ENCODE results near the gene FNDC3B.

FNDC3B gene

GRCh38 chr3:172283841-172284357 lies 244.5 kb downstream of the FNDC3B start:
- DNase-seq = no peak
- H3K36me3 ChIP-seq = no peaks in the 10 kb centered on the region; the same call in 1 of the 2 replicates
- H3K4me3 ChIP-seq (ENCODE audit: low read depth, low read length) = no peak overlapping the region
- H3K4me1 ChIP-seq = peaks cover 25% of the 10 kb centered on the region
- TF ChIP-seq, protein P1, sequence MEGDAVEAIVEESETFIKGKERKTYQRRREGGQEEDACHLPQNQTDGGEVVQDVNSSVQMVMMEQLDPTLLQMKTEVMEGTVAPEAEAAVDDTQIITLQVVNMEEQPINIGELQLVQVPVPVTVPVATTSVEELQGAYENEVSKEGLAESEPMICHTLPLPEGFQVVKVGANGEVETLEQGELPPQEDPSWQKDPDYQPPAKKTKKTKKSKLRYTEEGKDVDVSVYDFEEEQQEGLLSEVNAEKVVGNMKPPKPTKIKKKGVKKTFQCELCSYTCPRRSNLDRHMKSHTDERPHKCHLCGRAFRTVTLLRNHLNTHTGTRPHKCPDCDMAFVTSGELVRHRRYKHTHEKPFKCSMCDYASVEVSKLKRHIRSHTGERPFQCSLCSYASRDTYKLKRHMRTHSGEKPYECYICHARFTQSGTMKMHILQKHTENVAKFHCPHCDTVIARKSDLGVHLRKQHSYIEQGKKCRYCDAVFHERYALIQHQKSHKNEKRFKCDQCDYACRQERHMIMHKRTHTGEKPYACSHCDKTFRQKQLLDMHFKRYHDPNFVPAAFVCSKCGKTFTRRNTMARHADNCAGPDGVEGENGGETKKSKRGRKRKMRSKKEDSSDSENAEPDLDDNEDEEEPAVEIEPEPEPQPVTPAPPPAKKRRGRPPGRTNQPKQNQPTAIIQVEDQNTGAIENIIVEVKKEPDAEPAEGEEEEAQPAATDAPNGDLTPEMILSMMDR (IDR thresholded peaks at IDR 0.05; ENCODE audit: low read depth, low read length) = no peak
- H3K9me3 ChIP-seq = no peaks in the 10 kb centered on the region
- H3K27me3 ChIP-seq = no peaks in the 10 kb centered on the region

- Histone ChIP-seq H3K36me3 (no peaks in the 10 kb centered on the region; the same call in 1 of the 2 replicates), H3K4me1 (peaks cover 26% of the 10 kb centered on the region), H3K4me3 (ENCODE audit: low read depth, low read length) (no peak overlapping the region), H3K9me3 (no peaks in the 10 kb centered on the region), H3K27me3 (no peaks in the 10 kb centered on the region)
- TF ChIP-seq, protein P1 (IDR thresholded peaks at IDR 0.05; ENCODE audit: low read depth, low read length) = no peak
- DNase-seq = no peak
Measured at GRCh38 chr3:172285844-172286243, 246.5 kb downstream of the FNDC3B start.

GRCh38 chr3:172286548-172287148 lies 247.3 kb downstream of the FNDC3B start:
- DNase-seq = no peak
- Histone ChIP-seq H3K4me3 (ENCODE audit: low read depth, low read length) (no peak overlapping the region), H3K4me1 (peaks cover 26% of the 10 kb centered on the region), H3K27me3 (no peaks in the 10 kb centered on the region), H3K9me3 (no peaks in the 10 kb centered on the region), H3K36me3 (no peaks in the 10 kb centered on the region; the same call in 1 of the 2 replicates)
- TF ChIP-seq, protein P1 (IDR thresholded peaks at IDR 0.05; ENCODE audit: low read depth, low read length) = no peak

- Histone ChIP-seq H3K36me3 (no peaks in the 10 kb centered on the region; the same call in 1 of the 2 replicates), H3K27me3 (no peaks in the 10 kb centered on the region), H3K9me3 (no peaks in the 10 kb centered on the region), H3K4me3 (ENCODE audit: low read depth, low read length) (no peak overlapping the region), H3K4me1 (peaks cover 26% of the 10 kb centered on the region)
- peak; percentile 54 for DNase-seq
- TF ChIP-seq, protein P1 (IDR thresholded peaks at IDR 0.05; ENCODE audit: low read depth, low read length) = no peak
Measured at GRCh38 chr3:172287937-172288477, 248.6 kb downstream of the FNDC3B start.

DNA sequence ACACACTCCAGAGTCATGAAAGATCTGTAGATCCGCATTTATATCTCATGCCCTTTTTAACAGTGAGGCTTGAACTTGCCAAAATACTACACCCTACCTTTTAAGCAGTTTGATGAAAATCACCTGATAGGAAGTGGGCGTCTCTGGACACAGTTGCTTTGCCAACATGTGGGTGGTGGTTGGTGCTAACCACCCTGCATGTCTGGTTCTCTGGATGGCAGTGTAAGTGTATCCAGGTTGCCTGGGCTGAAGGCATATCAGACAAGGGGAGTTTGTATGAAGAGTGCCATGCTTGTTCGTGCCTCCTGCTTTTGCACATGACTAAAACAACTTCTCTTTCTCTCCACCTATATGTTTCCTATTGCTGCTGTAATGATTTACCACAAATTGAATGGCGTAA lies 249.3 kb downstream of the FNDC3B start:
- H3K4me3 ChIP-seq (ENCODE audit: low read depth, low read length) = no peak overlapping the region
- H3K4me1 ChIP-seq = peaks cover 26% of the 10 kb centered on the region
- no peaks in the 10 kb centered on the region; the same call in 1 of the 2 replicates for H3K36me3 ChIP-seq
- no peaks in the 10 kb centered on the region for H3K9me3 ChIP-seq
- TF ChIP-seq, protein P1 (IDR thresholded peaks at IDR 0.05; ENCODE audit: low read depth, low read length) = no peak
- DNase-seq = peak; percentile 19
- H3K27me3 ChIP-seq = no peaks in the 10 kb centered on the region

DNA sequence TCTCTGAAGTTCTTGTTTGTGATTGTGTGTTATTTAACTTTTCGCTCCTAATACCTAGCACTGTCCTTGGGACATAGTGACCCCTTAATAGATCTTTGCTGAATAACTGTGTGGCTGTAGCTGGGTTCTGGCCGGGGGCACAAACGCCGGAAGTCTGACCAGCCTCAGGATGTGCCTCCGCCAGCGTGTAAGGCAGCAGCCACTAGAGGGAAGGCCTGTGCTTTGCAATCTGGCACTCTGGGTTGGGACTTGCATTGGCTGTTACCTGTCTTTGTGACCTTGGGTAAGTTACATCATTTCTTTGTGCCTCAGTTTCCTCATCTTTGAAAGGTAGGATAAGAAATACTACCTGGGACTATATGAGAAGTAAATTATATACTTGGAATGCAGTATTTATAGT lies 250.2 kb downstream of the FNDC3B start:
- no peak overlapping the region for H3K4me3 ChIP-seq (ENCODE audit: low read depth, low read length)
- TF ChIP-seq, protein P1 (IDR thresholded peaks at IDR 0.05; ENCODE audit: low read depth, low read length) = peak; percentile 86
- no peaks in the 10 kb centered on the region for H3K9me3 ChIP-seq
- H3K27me3 ChIP-seq = no peaks in the 10 kb centered on the region
- H3K4me1 ChIP-seq = peaks cover 26% of the 10 kb centered on the region
- no peaks in the 10 kb centered on the region; the same call in 1 of the 2 replicates for H3K36me3 ChIP-seq
- peak; percentile 56 for DNase-seq

Data from BE2C (cell line).